Gastrocnemius medialis (tissue), 4 donors: ENCODE results near the gene FKBP11. TPM values are rescaled to one million over a fixed set of nuclear protein-coding genes. Genes with fewer than 3 reads are reported as not detected.

Source experiments
- ATAC-seq, 2 donors: fragments of 150-250 bp; one replicate each; pipeline ENCODE4 v1.9.1; 2016
- DNase-seq, 2 donors: peaks; one replicate each; pipeline ENCODE4 v3.0.0-alpha.2; 2019
- H3K27ac ChIP-seq, 4 donors: fragments of 200-600 bp; sonication (generic); 1 replicate in 1 of 4; 2 replicates in 3 of 4; pipeline ENCODE4 v1.5.1; 2016 to 2018; ENCODE audit warnings: mild to moderate bottlenecking in 2 of 4, moderate library complexity in 1 of 4
- H3K27me3 ChIP-seq, 3 donors: fragments of 200-600 bp; sonication (generic) in 2 of 3; 1 replicate in 1 of 3; 2 replicates in 2 of 3; pipeline versions ENCODE4 v1.5.1 to v1.6.0; 2016 to 2019; ENCODE audit warnings: mild to moderate bottlenecking in 1 of 3, moderate library complexity in 1 of 3
- H3K36me3 ChIP-seq, 2 donors: fragments of 200-600 bp; sonication (generic) in 1 of 2; one replicate each; pipeline ENCODE4 v1.5.1; 2017 to 2018
- H3K4me1 ChIP-seq, 2 donors: fragments of 200-600 bp; sonication (generic) in 1 of 2; one replicate each; pipeline ENCODE4 v1.5.1; 2016 to 2017; ENCODE audit warnings: mild to moderate bottlenecking in 2 of 2
- H3K4me3 ChIP-seq, 4 donors: fragments of 200-600 bp; sonication (generic) in 3 of 4; 1 replicate in 1 of 4; 2 replicates in 3 of 4; pipeline ENCODE4 v1.5.1; 2016 to 2019; ENCODE audit warnings: mild to moderate bottlenecking in 2 of 4
- H3K9me3 ChIP-seq, 3 donors: fragments of 200-600 bp; sonication (generic) in 2 of 3; 1 replicate in 1 of 3; 2 replicates in 2 of 3; pipeline ENCODE4 v1.5.1; 2016 to 2019
- POLR2A ChIP-seq, 2 donors: fragments of 450-650 bp; IDR thresholded peaks; one replicate each; pipeline ENCODE4 v1.6.1; 2017; ENCODE audit warnings: antibody characterized with exemption in 2 of 2, mild to moderate bottlenecking in 2 of 2, moderate library complexity in 2 of 2
- in situ Hi-C, 4 donors: fragments of 200-750 bp; cut with MboI; loops; one replicate each; pipeline versions ENCODE4 v1.15.0 to v1.8.0; 2017; ENCODE audit warnings: low sequenced_read_pairs in 4 of 4
- intact Hi-C: fragments of 100-400 bp; cut with DNase I; formaldehyde crosslinking; loops from one replicate; pipeline ENCODE4 v1.15.1; 2023; ENCODE audit warnings: low total_unique reads
- total RNA-seq, 4 donors: library from RNA; depleted of rRNA; stranded (reverse); fragments of >200 nt; gene quantifications; one replicate each; pipeline versions ENCODE4 v1.1.0 to v1.2.3, GENCODE V29; 2016
- TF ChIP-seq, protein P1 (sequence below), 5 experiments: fragments of 450-650 bp in 3 of 5; fragments of 200-600 bp in 2 of 5; sonication (generic) in 2 of 5; IDR thresholded peaks in 4 of 5; conservative IDR thresholded peaks in 1 of 5; 1 replicate in 4 of 5; 2 replicates in 1 of 5; pipeline ENCODE4 v1.5.1; 2016 to 2019; ENCODE audit warnings: antibody characterized with exemption in 5 of 5, mild to moderate bottlenecking in 3 of 5, moderate library complexity in 3 of 5

Gene FKBP11
- total RNA-seq, 4 donors from 2014 or later = 2.1 to 3.9 (median 3.0) TPM; not detected in 1

- intact Hi-C loops (no loop called here), in situ Hi-C loops (no loop called here)
- TF ChIP-seq, protein P1, sequence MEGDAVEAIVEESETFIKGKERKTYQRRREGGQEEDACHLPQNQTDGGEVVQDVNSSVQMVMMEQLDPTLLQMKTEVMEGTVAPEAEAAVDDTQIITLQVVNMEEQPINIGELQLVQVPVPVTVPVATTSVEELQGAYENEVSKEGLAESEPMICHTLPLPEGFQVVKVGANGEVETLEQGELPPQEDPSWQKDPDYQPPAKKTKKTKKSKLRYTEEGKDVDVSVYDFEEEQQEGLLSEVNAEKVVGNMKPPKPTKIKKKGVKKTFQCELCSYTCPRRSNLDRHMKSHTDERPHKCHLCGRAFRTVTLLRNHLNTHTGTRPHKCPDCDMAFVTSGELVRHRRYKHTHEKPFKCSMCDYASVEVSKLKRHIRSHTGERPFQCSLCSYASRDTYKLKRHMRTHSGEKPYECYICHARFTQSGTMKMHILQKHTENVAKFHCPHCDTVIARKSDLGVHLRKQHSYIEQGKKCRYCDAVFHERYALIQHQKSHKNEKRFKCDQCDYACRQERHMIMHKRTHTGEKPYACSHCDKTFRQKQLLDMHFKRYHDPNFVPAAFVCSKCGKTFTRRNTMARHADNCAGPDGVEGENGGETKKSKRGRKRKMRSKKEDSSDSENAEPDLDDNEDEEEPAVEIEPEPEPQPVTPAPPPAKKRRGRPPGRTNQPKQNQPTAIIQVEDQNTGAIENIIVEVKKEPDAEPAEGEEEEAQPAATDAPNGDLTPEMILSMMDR (IDR thresholded peaks at IDR 0.05 in 4 of 5, conservative IDR thresholded peaks at IDR 0.05 in 1 of 5) = no peak
- no peak for TF ChIP-seq POLR2A (IDR thresholded peaks at IDR 0.05)
- Histone ChIP-seq H3K27ac (no peak overlapping the region), H3K4me3 (no peak overlapping the region), H3K9me3 (no peaks in the 10 kb centered on the region), H3K4me1 (no peaks in the 10 kb centered on the region), H3K27me3 (peaks cover 7 to 10% (median 7%) of the 10 kb centered on the region in 3 donors), H3K36me3 (no peaks in the 10 kb centered on the region)
- ATAC-seq = no peak
- DNase-seq = no peak
Observed at GRCh38 chr12:48894271-48894670, 31.0 kb downstream of the FKBP11 start.

DNA sequence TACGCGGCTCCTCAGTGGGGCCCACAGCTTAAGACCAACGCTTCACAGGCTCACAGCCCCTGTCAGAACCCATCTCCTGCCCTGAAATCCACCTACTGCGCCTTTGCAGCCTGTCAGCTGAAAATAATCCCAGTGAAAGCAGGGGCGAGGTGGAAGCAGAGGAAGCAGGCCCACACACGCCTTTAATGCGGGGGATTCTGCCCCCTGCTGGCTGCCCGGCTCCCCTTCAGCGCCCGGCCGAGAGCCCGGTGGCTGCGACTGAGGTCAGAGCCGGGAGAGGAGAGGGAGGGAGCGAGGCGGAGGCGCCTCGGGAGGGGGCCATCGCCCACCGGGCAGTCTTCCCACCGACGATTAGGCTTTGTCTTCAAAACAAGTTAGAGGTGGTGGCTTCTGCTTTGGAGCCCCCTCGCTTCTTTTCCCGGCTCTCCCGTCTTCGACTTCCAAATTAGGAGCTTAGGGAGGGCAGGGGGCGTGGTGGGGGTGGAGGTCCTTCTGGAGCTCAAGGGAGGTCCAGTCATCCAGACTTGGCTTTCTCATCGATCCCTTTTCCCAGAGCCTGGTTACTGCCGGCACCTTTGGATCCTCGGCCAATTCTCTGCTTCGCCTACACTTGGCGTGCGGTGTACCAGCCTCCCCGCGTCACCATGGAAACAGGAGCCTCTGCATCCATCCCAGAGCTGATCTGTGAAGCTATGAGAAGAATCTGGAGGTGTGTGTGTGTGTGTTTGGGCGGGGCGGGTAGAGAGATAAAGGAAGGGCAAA is 34.5 kb downstream of the FKBP11 start:
- Histone ChIP-seq H3K36me3 (no peaks in the 10 kb centered on the region), H3K4me3 (peak overlapping the region in 3 of 4 donors; percentile 25 to 42 (median 34)), H3K9me3 (no peaks in the 10 kb centered on the region), H3K27ac (no peak overlapping the region), H3K27me3 (peaks cover 7 to 10% (median 7%) of the 10 kb centered on the region in 3 donors), H3K4me1 (no peaks in the 10 kb centered on the region)
- intact Hi-C loops (loop anchor here (1.0 kb wide), 1 partner anchor 38 kb away; no protein-coding TSS in a partner anchor), in situ Hi-C loops (no loop called here)
- ATAC-seq = peak; percentile 79 to 89
- DNase-seq = peak; percentile 28 to 53
- no peak for TF ChIP-seq POLR2A (IDR thresholded peaks at IDR 0.05)
- TF ChIP-seq, protein P1 (IDR thresholded peaks at IDR 0.05 in 4 of 5, conservative IDR thresholded peaks at IDR 0.05 in 1 of 5) = peak; percentile 70 to 90 (median 86)

DNA sequence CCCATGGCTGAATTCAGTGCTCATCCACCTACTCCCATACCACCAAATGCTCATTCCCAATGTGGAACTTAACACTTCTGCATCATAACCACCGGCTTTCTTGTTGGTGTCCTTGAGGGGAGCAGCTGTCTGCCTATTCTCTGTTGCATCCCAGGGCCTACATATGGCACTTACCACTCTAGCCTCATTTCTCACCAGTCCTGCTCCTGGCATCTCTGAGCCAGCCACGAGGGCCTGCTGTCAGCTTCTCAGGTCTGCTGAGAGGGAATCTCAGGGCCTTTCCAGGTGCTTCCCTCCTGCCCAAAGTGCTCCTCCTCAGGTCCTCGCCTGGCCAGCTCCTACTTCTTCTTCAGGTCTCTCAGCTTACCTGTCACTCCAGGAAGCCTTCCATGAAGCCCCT is 35.6 kb downstream of the FKBP11 start:
- no peaks in the 10 kb centered on the region for H3K9me3 ChIP-seq
- H3K36me3 ChIP-seq = no peaks in the 10 kb centered on the region
- intact Hi-C loops (loop anchor here (1.0 kb wide), 1 partner anchor 36 kb away; no protein-coding TSS in a partner anchor), in situ Hi-C loops (loop anchor here in 2 of 4 donors (5.0 kb wide), 2 partner anchors 37 to 42 kb away; partner anchors contain the start of gene DDX23 (in 1 of the 2))
- peaks cover 4 to 10% (median 7%) of the 10 kb centered on the region in 3 donors for H3K27me3 ChIP-seq
- DNase-seq (no peak), ATAC-seq (no peak)
- no peaks in the 10 kb centered on the region for H3K4me1 ChIP-seq
- TF ChIP-seq, protein P1 (IDR thresholded peaks at IDR 0.05 in 4 of 5, conservative IDR thresholded peaks at IDR 0.05 in 1 of 5) = no peak
- TF ChIP-seq POLR2A (IDR thresholded peaks at IDR 0.05) = no peak
- H3K27ac ChIP-seq = no peak overlapping the region
- no peak overlapping the region for H3K4me3 ChIP-seq

GRCh38 chr12:48883305-48884161 is 41.8 kb downstream of the FKBP11 start:
- no peaks in the 10 kb centered on the region for H3K4me1 ChIP-seq
- no peak overlapping the region for H3K4me3 ChIP-seq
- TF ChIP-seq POLR2A (IDR thresholded peaks at IDR 0.05) = no peak
- TF ChIP-seq, protein P1 (IDR thresholded peaks at IDR 0.05 in 4 of 5, conservative IDR thresholded peaks at IDR 0.05 in 1 of 5) = no peak
- peaks cover 0 to 7% (median 6%) of the 10 kb centered on the region in 3 donors for H3K27me3 ChIP-seq
- no peaks in the 10 kb centered on the region for H3K36me3 ChIP-seq
- no peak for ATAC-seq
- no peak for DNase-seq
- in situ Hi-C loops (no loop called here), intact Hi-C loops (no loop called here)
- no peak overlapping the region for H3K27ac ChIP-seq
- no peaks in the 10 kb centered on the region for H3K9me3 ChIP-seq
